Effector memory CD8-positive, alpha-beta T cell (primary cell): ENCODE measurements around the gene PRSS27.

ENCODE experiments used
- ATAC-seq: fragments of 150-1000 bp; cut with Tn5 transposase; replicated peaks from 2 replicates; pipeline ENCODE4 v1.10.0; 2021; ENCODE audit warnings: mild to moderate bottlenecking, moderate library complexity
- DNase-seq, 3 experiments: peaks; one replicate each; pipeline ENCODE4 v3.0.0; 2021
- H3K27ac Mint-ChIP-seq, 2 donors: one replicate each; pipeline ENCODE4 v1.8.0; 2022; ENCODE audit warnings: mild to moderate bottlenecking in 2 of 2, mixed read lengths in 2 of 2, moderate library complexity in 2 of 2
- H3K27me3 Mint-ChIP-seq, 2 donors: one replicate each; pipeline ENCODE4 v1.8.0; 2022; ENCODE audit warnings: mixed read lengths in 2 of 2
- H3K36me3 Mint-ChIP-seq: one replicate; pipeline ENCODE4 v1.8.0; 2022; ENCODE audit warnings: mild to moderate bottlenecking, moderate library complexity, mixed read lengths; ENCODE audit not compliant: insufficient read depth
- H3K4me1 Mint-ChIP-seq, 2 donors: one replicate each; pipeline ENCODE4 v1.8.0; 2022; ENCODE audit warnings: low read depth in 2 of 2, mixed read lengths in 2 of 2
- H3K4me3 Mint-ChIP-seq, 2 donors: one replicate each; pipeline ENCODE4 v1.8.0; 2022; ENCODE audit warnings: mild to moderate bottlenecking in 2 of 2, mixed read lengths in 2 of 2, moderate library complexity in 2 of 2
- H3K9me3 Mint-ChIP-seq, 2 donors: one replicate each; pipeline ENCODE4 v1.8.0; 2022; ENCODE audit warnings: mixed read lengths in 2 of 2

PRSS27 gene

GRCh38 chr16:2745116-2745890 lies 25.3 kb upstream of the PRSS27 start:
- Mint-ChIP-seq H3K27ac (no peak overlapping the region), H3K9me3 (no peaks in the 10 kb centered on the region), H3K4me1 (peaks cover 0 to 3% of the 10 kb centered on the region in 2 donors), H3K4me3 (no peak overlapping the region), H3K36me3 (peaks cover 6% of the 10 kb centered on the region), H3K27me3 (peaks cover 6 to 17% of the 10 kb centered on the region in 2 donors)
- no peak for DNase-seq
- no peak for ATAC-seq

- H3K36me3 Mint-ChIP-seq, result peaks cover 5% of the 10 kb centered on the region
- peaks cover 0 to 3% of the 10 kb centered on the region in 2 donors for H3K4me1 Mint-ChIP-seq
- H3K4me3 Mint-ChIP-seq, result no peak overlapping the region
- peaks cover 7 to 23% of the 10 kb centered on the region in 2 donors for H3K27me3 Mint-ChIP-seq
- no peak for ATAC-seq
- no peak for DNase-seq
- no peak overlapping the region for H3K27ac Mint-ChIP-seq
- no peaks in the 10 kb centered on the region for H3K9me3 Mint-ChIP-seq
Measured at GRCh38 chr16:2744711-2745110, 24.7 kb upstream of the PRSS27 start.

GRCh38 chr16:2743007-2743810 lies 23.2 kb upstream of the PRSS27 start:
- H3K9me3 Mint-ChIP-seq, result no peaks in the 10 kb centered on the region
- H3K27me3 Mint-ChIP-seq, result peaks cover 7 to 28% of the 10 kb centered on the region in 2 donors
- ATAC-seq, result no peak
- H3K4me1 Mint-ChIP-seq, result no peaks in the 10 kb centered on the region
- no peak overlapping the region for H3K4me3 Mint-ChIP-seq
- no peak for DNase-seq
- peaks cover 5% of the 10 kb centered on the region for H3K36me3 Mint-ChIP-seq
- H3K27ac Mint-ChIP-seq, result no peak overlapping the region

GRCh38 chr16:2742323-2743006 lies 22.4 kb upstream of the PRSS27 start:
- H3K4me3 Mint-ChIP-seq, result no peak overlapping the region
- ATAC-seq (no peak), DNase-seq (no peak)
- H3K27ac Mint-ChIP-seq, result no peak overlapping the region
- H3K36me3 Mint-ChIP-seq, result peaks cover 5% of the 10 kb centered on the region
- H3K27me3 Mint-ChIP-seq, result peaks cover 7 to 32% of the 10 kb centered on the region in 2 donors
- no peaks in the 10 kb centered on the region for H3K9me3 Mint-ChIP-seq
- no peaks in the 10 kb centered on the region for H3K4me1 Mint-ChIP-seq

- no peaks in the 10 kb centered on the region for H3K9me3 Mint-ChIP-seq
- H3K36me3 Mint-ChIP-seq, result peaks cover 5% of the 10 kb centered on the region
- H3K4me1 Mint-ChIP-seq, result no peaks in the 10 kb centered on the region
- no peak for ATAC-seq
- peaks cover 7 to 32% of the 10 kb centered on the region in 2 donors for H3K27me3 Mint-ChIP-seq
- no peak overlapping the region for H3K4me3 Mint-ChIP-seq
- DNase-seq, result no peak
- no peak overlapping the region for H3K27ac Mint-ChIP-seq
Measured at GRCh38 chr16:2741168-2741567, 21.1 kb upstream of the PRSS27 start.

- ATAC-seq (no peak), DNase-seq (no peak)
- Mint-ChIP-seq H3K4me3 (no peak overlapping the region), H3K27me3 (peaks cover 7 to 32% of the 10 kb centered on the region in 2 donors), H3K27ac (no peak overlapping the region), H3K4me1 (no peaks in the 10 kb centered on the region), H3K36me3 (peaks cover 5% of the 10 kb centered on the region), H3K9me3 (no peaks in the 10 kb centered on the region)
Measured at GRCh38 chr16:2740476-2740875, 20.5 kb upstream of the PRSS27 start.

- ATAC-seq (no peak), DNase-seq (no peak)
- Mint-ChIP-seq H3K27ac (no peak overlapping the region), H3K4me3 (no peak overlapping the region), H3K9me3 (no peaks in the 10 kb centered on the region), H3K4me1 (no peaks in the 10 kb centered on the region), H3K27me3 (peaks cover 7 to 32% of the 10 kb centered on the region in 2 donors), H3K36me3 (peaks cover 5% of the 10 kb centered on the region)
Measured at GRCh38 chr16:2739625-2740430, 19.8 kb upstream of the PRSS27 start.

- Mint-ChIP-seq H3K36me3 (peaks cover 5% of the 10 kb centered on the region), H3K4me1 (no peaks in the 10 kb centered on the region), H3K4me3 (no peak overlapping the region), H3K27ac (peak overlapping the region in 1 of 2 donors; percentile 26), H3K27me3 (peaks cover 7 to 24% of the 10 kb centered on the region in 2 donors), H3K9me3 (no peaks in the 10 kb centered on the region)
- DNase-seq (no peak), ATAC-seq (no peak)
Measured at GRCh38 chr16:2738615-2739014, 18.6 kb upstream of the PRSS27 start.

GRCh38 chr16:2737895-2738418 lies 17.9 kb upstream of the PRSS27 start:
- Mint-ChIP-seq H3K9me3 (no peaks in the 10 kb centered on the region), H3K4me1 (no peaks in the 10 kb centered on the region), H3K4me3 (no peak overlapping the region), H3K27me3 (peaks cover 7 to 24% of the 10 kb centered on the region in 2 donors), H3K27ac (peak overlapping the region in 1 of 2 donors; percentile 26), H3K36me3 (peaks cover 5% of the 10 kb centered on the region)
- no peak for DNase-seq
- ATAC-seq, result no peak

GRCh38 chr16:2737238-2737605 lies 17.2 kb upstream of the PRSS27 start:
- H3K4me3 Mint-ChIP-seq, result no peak overlapping the region
- no peak overlapping the region for H3K27ac Mint-ChIP-seq
- no peak for DNase-seq
- H3K4me1 Mint-ChIP-seq, result no peaks in the 10 kb centered on the region
- peaks cover 7 to 24% of the 10 kb centered on the region in 2 donors for H3K27me3 Mint-ChIP-seq
- peaks cover 5% of the 10 kb centered on the region for H3K36me3 Mint-ChIP-seq
- ATAC-seq, result no peak
- no peaks in the 10 kb centered on the region for H3K9me3 Mint-ChIP-seq

- no peak overlapping the region for H3K27ac Mint-ChIP-seq
- peaks cover 5% of the 10 kb centered on the region for H3K36me3 Mint-ChIP-seq
- no peak for DNase-seq
- H3K4me3 Mint-ChIP-seq, result no peak overlapping the region
- H3K9me3 Mint-ChIP-seq, result no peaks in the 10 kb centered on the region
- no peak for ATAC-seq
- H3K4me1 Mint-ChIP-seq, result no peaks in the 10 kb centered on the region
- peaks cover 7 to 24% of the 10 kb centered on the region in 2 donors for H3K27me3 Mint-ChIP-seq
Measured at GRCh38 chr16:2736476-2737237, 16.6 kb upstream of the PRSS27 start.

GRCh38 chr16:2734844-2735515 lies 15.0 kb upstream of the PRSS27 start:
- DNase-seq (no peak), ATAC-seq (no peak)
- H3K27ac Mint-ChIP-seq, result no peak overlapping the region
- H3K4me3 Mint-ChIP-seq, result no peak overlapping the region
- no peaks in the 10 kb centered on the region for H3K36me3 Mint-ChIP-seq
- H3K27me3 Mint-ChIP-seq, result peaks cover 0 to 12% of the 10 kb centered on the region in 2 donors
- no peaks in the 10 kb centered on the region for H3K4me1 Mint-ChIP-seq
- H3K9me3 Mint-ChIP-seq, result no peaks in the 10 kb centered on the region
